ENCODE results near the gene DHX35.

The DHX35 gene

GRCh38 chr20:39052676-39053075 lies 90.5 kb downstream of the DHX35 start:
- no peak for DNase-seq (ENCODE audit: low read depth in 3 of 3, low spot score in 1 of 3)

GRCh38 chr20:39057143-39057542 lies 95.0 kb downstream of the DHX35 start:
- no peak for DNase-seq (ENCODE audit: low read depth in 3 of 3, low spot score in 1 of 3)

GRCh38 chr20:39057911-39058310 lies 95.8 kb downstream of the DHX35 start:
- DNase-seq (ENCODE audit: low read depth in 3 of 3, low spot score in 1 of 3), result no peak

- no peak for DNase-seq (ENCODE audit: low read depth in 3 of 3, low spot score in 1 of 3)
Measured at GRCh38 chr20:39059036-39059435, 96.9 kb downstream of the DHX35 start.

GRCh38 chr20:39066471-39067242 lies 104.5 kb downstream of the DHX35 start:
- DNase-seq (ENCODE audit: low read depth in 3 of 3, low spot score in 1 of 3), result no peak

- no peak for DNase-seq (ENCODE audit: low read depth in 3 of 3, low spot score in 1 of 3)
Measured at GRCh38 chr20:39067526-39068216, 105.5 kb downstream of the DHX35 start.

- no peak for DNase-seq (ENCODE audit: low read depth in 3 of 3, low spot score in 1 of 3)
Measured at GRCh38 chr20:39069976-39070375, 107.8 kb downstream of the DHX35 start.

GRCh38 chr20:39070484-39071231 lies 108.5 kb downstream of the DHX35 start:
- DNase-seq (ENCODE audit: low read depth in 3 of 3, low spot score in 1 of 3), result no peak

- DNase-seq (ENCODE audit: low read depth in 3 of 3, low spot score in 1 of 3), result no peak
Measured at GRCh38 chr20:39072132-39072531, 110.0 kb downstream of the DHX35 start.

- no peak for DNase-seq (ENCODE audit: low read depth in 3 of 3, low spot score in 1 of 3)
Measured at GRCh38 chr20:39072653-39073052, 110.5 kb downstream of the DHX35 start.

- no peak for DNase-seq (ENCODE audit: low read depth in 3 of 3, low spot score in 1 of 3)
Measured at GRCh38 chr20:39075731-39076130, 113.6 kb downstream of the DHX35 start.

- no peak for DNase-seq (ENCODE audit: low read depth in 3 of 3, low spot score in 1 of 3)
Measured at GRCh38 chr20:39076958-39077357, 114.8 kb downstream of the DHX35 start.

- no peak for DNase-seq (ENCODE audit: low read depth in 3 of 3, low spot score in 1 of 3)
Measured at GRCh38 chr20:39080326-39080725, 118.2 kb downstream of the DHX35 start.

GRCh38 chr20:39081255-39081654 lies 119.1 kb downstream of the DHX35 start:
- DNase-seq (ENCODE audit: low read depth in 3 of 3, low spot score in 1 of 3), result peak; percentile 44 to 73 (median 62)

- no peak for DNase-seq (ENCODE audit: low read depth in 3 of 3, low spot score in 1 of 3)
Measured at GRCh38 chr20:39082622-39083398, 120.7 kb downstream of the DHX35 start.

- DNase-seq (ENCODE audit: low read depth in 3 of 3, low spot score in 1 of 3), result no peak
Measured at GRCh38 chr20:39083761-39084160, 121.6 kb downstream of the DHX35 start.

- DNase-seq (ENCODE audit: low read depth in 3 of 3, low spot score in 1 of 3), result no peak
Measured at GRCh38 chr20:39089029-39089428, 126.9 kb downstream of the DHX35 start.
